Hair follicular keratinocyte (primary cell): ENCODE data around the gene CDYL2. TPM values are rescaled to one million over a fixed set of nuclear protein-coding genes. Genes with fewer than 3 reads are reported as not detected.

Experiments
- total RNA-seq: library from RNA; depleted of rRNA; stranded (reverse); fragments of >200 nt; gene quantifications from 2 replicates; pipeline ENCODE4 v1.2.3, GENCODE V29; 2015

CDYL2 gene, protein sequence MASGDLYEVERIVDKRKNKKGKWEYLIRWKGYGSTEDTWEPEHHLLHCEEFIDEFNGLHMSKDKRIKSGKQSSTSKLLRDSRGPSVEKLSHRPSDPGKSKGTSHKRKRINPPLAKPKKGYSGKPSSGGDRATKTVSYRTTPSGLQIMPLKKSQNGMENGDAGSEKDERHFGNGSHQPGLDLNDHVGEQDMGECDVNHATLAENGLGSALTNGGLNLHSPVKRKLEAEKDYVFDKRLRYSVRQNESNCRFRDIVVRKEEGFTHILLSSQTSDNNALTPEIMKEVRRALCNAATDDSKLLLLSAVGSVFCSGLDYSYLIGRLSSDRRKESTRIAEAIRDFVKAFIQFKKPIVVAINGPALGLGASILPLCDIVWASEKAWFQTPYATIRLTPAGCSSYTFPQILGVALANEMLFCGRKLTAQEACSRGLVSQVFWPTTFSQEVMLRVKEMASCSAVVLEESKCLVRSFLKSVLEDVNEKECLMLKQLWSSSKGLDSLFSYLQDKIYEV
- 2.4 and 4.5 TPM in 2 replicates for total RNA-seq

DNA sequence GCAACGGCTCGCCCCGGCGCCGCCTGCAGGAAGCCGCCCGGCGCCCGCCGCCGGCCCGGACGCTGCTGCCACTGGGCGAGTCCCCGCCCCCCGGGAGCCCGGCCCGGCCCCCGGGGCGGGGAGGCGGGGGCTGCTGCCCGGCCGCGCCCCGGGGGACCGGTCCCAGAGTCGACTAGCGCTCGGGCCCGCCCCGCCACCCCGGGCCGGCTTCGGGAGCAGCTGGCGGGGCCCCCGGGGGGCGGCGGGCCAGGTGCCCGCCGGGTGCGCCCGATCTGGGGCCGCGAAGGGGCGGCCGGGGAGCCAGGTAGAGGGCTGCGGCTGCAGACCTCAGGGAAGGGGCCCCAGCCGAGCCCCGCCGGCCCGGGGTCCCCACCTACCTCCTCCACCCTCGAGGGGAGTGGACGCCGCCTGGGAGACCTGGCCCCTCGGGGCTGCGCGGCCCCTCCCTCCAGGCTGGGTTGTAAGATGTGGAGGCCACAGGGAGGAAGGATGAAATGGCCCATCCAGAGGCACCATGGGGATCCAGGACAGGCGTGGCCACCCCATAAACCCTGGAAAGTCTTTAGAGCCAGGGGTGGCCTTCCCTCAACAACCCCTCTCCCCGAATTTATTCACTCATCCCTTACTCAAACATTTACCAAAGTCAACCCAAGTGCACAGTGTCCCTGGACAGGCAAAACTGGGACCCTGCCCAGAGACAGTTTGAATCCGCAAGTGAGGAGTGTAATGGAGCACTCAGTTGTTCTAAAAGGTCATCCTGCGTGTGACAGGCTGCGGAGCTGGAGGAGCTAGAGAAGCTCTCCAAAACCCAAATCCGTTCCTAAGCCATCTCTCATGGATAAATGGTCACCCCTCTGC is at the start of gene CDYL2:
CDYL2 (minus strand) TSS at position 73 of the 858 bp plus-strand sequence. CDS start 425 bp downstream, outside the sequence.

Other genes starting within 250 kb of the CDYL2 start
- 54.2 and 100 TPM in 2 replicates for gene CMC2, start 202.3 kb upstream of the CDYL2 start, total RNA-seq
- gene CENPN, start 202.6 kb upstream of the CDYL2 start, total RNA-seq: 38.3 and 90.1 TPM in 2 replicates
- gene ATMIN, start 231.2 kb upstream of the CDYL2 start, total RNA-seq: 23.8 and 27.1 TPM in 2 replicates